GM12865 (cell line): Measurements from ENCODE around the gene STN1.

Experiments
- DNase-seq: peaks from one replicate; pipeline ENCODE4 v3.0.0; 2010; ENCODE audit warnings: low read depth
- H3K4me3 ChIP-seq: 2 replicates; pipeline ENCODE4 v1.5.1; 2011; ENCODE audit warnings: mild to moderate bottlenecking, low read depth, low read length, control low read depth
- TF ChIP-seq, protein P1 (sequence below): IDR thresholded peaks from 2 replicates; pipeline ENCODE4 v1.5.1; 2011; ENCODE audit warnings: low read length, control low read depth, low read depth, inconsistent platforms; ENCODE audit not compliant: insufficient read depth; ENCODE audit errors: missing control alignments

The STN1 gene

DNA sequence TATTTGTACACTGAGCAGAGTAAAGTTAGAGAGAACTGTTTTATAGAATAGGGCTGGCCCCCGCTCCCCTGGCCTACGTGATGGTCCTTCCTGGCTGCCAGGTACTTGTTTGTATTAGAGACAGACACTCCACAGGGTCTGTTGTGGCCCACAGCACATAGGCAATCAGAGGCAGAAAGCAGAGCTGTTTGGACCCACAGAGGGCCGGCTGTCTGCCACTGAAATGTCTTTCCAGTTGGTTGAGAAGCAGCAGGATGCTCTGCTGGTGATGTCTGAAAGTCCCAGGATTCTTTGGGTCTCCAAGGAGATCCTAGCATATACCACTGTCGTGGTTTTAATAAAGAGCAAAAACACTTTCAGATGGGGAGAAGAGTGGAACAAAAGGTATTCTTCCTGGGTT lies 5.2 kb downstream of the STN1 start:
- no peak overlapping the region for H3K4me3 ChIP-seq
- TF ChIP-seq, protein P1, sequence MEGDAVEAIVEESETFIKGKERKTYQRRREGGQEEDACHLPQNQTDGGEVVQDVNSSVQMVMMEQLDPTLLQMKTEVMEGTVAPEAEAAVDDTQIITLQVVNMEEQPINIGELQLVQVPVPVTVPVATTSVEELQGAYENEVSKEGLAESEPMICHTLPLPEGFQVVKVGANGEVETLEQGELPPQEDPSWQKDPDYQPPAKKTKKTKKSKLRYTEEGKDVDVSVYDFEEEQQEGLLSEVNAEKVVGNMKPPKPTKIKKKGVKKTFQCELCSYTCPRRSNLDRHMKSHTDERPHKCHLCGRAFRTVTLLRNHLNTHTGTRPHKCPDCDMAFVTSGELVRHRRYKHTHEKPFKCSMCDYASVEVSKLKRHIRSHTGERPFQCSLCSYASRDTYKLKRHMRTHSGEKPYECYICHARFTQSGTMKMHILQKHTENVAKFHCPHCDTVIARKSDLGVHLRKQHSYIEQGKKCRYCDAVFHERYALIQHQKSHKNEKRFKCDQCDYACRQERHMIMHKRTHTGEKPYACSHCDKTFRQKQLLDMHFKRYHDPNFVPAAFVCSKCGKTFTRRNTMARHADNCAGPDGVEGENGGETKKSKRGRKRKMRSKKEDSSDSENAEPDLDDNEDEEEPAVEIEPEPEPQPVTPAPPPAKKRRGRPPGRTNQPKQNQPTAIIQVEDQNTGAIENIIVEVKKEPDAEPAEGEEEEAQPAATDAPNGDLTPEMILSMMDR = no peak
- no peak for DNase-seq

DNA sequence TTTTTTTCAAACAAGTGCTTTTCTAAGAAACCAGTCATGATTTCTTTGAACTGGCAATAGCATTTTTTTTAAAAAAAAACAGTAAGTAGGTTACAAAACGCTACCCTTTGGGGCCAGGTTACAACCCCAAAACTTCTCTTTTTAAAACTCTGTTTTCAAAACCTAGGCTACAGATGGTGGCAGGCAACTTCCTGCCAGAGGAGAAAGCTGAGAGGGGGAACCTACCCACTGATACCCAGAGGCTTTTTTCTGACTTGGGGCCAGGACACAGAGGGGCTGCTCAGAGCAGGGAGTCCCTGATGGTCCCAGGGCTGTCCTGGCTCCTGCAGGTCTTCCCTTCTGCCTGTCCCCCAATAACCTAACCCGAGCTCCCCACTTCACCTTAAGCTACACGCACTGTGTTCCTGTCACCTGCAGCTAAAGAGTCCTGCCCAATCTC lies 6.9 kb downstream of the STN1 start:
- TF ChIP-seq, protein P1 = no peak
- peak; percentile 55 for DNase-seq
- no peak overlapping the region for H3K4me3 ChIP-seq

DNA sequence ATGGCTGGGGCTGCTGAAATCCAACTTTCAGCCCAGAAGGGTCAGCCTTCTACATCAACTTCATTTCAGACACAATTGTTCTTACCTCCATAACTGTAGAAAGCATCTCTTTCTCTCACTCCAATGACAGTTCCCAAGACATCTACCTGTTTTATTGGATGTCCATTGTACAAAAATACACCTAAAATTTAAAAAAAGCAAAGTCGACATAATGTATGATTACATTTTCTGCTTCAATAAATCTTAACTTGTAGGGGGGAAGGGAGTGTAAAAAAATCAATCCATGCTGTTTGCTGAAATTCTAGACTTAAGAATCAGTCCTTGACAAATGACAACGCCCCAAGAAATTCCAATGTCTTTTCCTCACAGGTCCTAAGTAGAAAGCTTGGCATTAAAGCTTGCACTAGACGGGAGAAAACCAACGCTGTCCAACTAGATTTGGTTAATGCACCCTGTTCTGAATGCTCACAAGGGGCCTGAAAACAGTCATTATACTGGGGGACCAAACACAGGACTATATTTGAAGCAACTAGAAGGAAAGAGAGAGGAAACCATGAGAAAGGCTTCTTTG lies 7.5 kb downstream of the STN1 start:
- no peak for DNase-seq
- no peak overlapping the region for H3K4me3 ChIP-seq
- TF ChIP-seq, protein P1 = no peak

DNA sequence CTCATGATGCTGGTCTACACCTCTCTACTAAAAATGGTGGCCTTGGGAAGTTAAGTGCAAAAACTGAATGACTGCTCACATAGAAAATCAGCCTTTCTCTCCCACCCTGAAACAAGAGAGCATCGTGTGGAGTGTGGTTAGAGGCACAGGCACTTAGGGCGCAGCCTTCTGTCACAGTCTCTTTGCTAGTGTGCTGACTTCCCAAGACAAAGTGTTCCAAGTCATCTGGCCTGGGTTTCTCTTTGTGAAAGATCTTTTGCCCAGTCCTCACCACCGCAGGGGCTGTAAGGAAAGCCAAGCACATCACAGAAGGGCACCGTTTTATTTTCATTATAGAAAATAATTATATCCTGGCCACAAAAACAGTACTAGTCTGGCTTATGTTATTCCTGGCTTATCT lies 12.5 kb downstream of the STN1 start:
- DNase-seq = no peak
- TF ChIP-seq, protein P1 = no peak
- no peak overlapping the region for H3K4me3 ChIP-seq

DNA sequence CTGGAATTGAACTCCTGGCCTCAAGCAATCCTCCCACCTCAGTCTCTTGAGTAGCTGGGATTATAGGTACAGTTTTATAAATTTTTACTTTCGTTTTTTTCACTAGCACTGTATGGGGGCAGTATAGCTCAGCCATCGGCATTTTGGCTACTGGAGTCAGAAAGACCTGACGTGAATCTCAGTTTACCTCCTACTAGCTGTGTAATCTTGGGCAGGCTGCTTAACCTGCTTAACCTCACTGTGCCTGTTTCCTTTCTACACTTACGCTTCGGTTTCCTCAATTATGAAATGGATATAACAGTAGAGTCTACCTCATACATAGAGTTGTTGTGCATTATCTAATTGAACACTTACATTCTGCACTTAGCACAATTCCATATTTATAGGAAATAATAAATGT lies 16.7 kb downstream of the STN1 start:
- no peak for DNase-seq
- H3K4me3 ChIP-seq = no peak overlapping the region
- TF ChIP-seq, protein P1 = no peak

DNA sequence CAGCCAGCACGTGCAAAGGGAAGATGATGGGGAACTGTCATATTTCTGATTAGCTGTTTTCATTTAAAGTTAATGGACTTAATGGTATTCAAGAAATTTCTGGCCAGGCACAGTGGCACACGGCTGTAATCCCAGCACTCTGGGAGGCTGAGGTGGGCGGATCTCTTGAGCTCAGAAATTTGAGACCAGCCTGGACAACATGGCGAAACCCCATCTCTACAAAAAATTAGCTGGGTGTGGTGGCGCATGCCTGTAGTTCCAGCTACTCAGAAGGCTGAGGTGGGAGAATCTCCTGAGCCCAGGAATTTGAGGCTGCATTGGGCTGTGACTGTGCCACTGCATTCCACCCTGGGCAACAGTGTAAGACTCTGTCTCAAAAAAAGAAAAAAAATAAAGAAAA lies 18.7 kb downstream of the STN1 start:
- no peak overlapping the region for H3K4me3 ChIP-seq
- TF ChIP-seq, protein P1 = no peak
- no peak for DNase-seq

DNA sequence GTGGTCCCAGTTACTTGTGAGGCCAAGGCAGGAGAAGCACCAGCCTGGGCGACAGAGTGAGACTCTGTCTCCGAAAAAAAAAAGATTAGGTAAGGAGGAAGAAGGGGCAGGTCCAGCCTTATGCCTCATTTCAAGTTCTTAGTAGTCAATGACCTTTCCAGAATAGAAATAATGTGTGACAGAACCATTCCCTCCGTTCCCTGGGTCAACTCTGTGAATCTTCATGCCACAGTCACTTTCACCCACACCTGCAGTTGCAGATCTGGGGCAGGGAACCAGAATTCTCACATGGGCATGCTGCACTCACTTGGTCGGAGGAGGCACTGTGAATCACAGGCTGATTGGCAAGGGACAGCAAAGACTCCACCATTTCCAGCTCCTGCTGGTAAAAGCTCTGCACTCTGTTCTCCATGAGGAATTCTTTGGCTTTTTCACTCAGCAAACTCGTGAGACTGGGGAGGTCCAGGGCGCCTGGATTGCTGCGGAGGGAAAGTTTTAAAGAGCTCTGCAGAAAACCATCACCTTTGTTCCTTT lies 20.7 kb downstream of the STN1 start:
- no peak overlapping the region for H3K4me3 ChIP-seq
- no peak for DNase-seq
- TF ChIP-seq, protein P1 = no peak
